ENCODE data around the gene AMZ1. TPM values are rescaled to one million over a fixed set of nuclear protein-coding genes. Genes with fewer than 3 reads are reported as not detected.

Gene AMZ1
- total RNA-seq, 2 donors from 2014 or later, result 0.66 to 1.6 TPM

DNA sequence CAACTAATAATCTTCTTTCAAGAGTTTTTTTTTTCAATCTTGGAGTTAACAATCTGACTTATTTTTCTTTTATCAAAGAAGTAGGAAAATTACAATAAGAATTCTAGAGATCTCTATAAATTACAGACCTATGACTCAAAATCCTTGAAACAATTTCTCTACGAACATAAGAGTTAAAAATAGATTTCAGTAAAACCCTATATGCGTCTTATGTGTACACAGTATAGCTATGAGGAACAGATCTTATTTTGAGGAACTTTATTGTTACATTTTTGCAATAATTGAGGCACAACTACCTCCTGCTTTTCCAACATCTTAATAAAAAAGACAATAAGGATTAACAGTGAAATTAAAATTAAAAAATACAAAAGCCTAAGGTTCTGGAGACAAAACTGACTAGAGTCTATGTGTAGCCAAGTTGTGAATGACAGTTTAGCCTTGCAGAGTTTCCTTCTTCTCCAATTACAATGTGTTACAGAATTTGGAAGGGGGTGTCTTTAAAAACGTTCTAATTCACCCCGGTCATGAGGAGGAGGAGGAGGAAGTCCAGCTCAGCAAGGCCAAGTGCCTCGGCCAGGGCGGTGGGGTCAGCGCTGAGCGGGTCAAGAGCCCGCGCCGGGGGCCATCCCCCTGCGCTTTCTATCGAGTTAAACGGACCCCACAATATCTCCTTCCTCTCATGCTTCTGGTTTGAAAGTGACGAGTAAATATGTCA lies 40.5 kb downstream of the AMZ1 start:
- H3K9me3 Mint-ChIP-seq, result no peaks in the 10 kb centered on the region
- H3K4me1 Mint-ChIP-seq, result peaks cover 10% of the 10 kb centered on the region
- H3K9ac ChIP-seq (ENCODE audit: extremely low read depth, low read length, poor library complexity, severe bottlenecking), result no peak overlapping the region
- no peaks in the 10 kb centered on the region for H3K9me3 ChIP-seq (ENCODE audit: control insufficient read depth, low read length)
- H3K27ac Mint-ChIP-seq, result peak overlapping the region; percentile 67
- H3K27me3 Mint-ChIP-seq (ENCODE audit: insufficient read depth), result no peaks in the 10 kb centered on the region
- TF ChIP-seq, protein P1, sequence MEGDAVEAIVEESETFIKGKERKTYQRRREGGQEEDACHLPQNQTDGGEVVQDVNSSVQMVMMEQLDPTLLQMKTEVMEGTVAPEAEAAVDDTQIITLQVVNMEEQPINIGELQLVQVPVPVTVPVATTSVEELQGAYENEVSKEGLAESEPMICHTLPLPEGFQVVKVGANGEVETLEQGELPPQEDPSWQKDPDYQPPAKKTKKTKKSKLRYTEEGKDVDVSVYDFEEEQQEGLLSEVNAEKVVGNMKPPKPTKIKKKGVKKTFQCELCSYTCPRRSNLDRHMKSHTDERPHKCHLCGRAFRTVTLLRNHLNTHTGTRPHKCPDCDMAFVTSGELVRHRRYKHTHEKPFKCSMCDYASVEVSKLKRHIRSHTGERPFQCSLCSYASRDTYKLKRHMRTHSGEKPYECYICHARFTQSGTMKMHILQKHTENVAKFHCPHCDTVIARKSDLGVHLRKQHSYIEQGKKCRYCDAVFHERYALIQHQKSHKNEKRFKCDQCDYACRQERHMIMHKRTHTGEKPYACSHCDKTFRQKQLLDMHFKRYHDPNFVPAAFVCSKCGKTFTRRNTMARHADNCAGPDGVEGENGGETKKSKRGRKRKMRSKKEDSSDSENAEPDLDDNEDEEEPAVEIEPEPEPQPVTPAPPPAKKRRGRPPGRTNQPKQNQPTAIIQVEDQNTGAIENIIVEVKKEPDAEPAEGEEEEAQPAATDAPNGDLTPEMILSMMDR (conservative IDR thresholded peaks at IDR 0.05), result no peak
- peaks cover 67% of the 10 kb centered on the region for H3K36me3 Mint-ChIP-seq (ENCODE audit: low read depth)
- H3K27ac ChIP-seq (ENCODE audit: low read depth, low read length), result peak overlapping the region; percentile 38
- H3K4me3 ChIP-seq (ENCODE audit: low read length), result no peak overlapping the region
- 87 to 100% methylated on average over 2 to 15 of the region's 15 CpGs for WGBS, 2 experiments (ENCODE audit: insufficient coverage in 1 of 2, insufficient read length in 1 of 2)
- H3K27me3 ChIP-seq (ENCODE audit: control insufficient read depth, insufficient read depth, low read length, poor library complexity, severe bottlenecking), result no peaks in the 10 kb centered on the region
- no peak overlapping the region for H3K4me3 Mint-ChIP-seq
- peaks cover 65% of the 10 kb centered on the region for H3K36me3 ChIP-seq (ENCODE audit: control insufficient read depth, insufficient read depth, low read length)
- peaks cover 8% of the 10 kb centered on the region for H3K4me1 ChIP-seq (ENCODE audit: control insufficient read depth, insufficient read depth, low read length)
- DNase-seq, result no peak

DNA sequence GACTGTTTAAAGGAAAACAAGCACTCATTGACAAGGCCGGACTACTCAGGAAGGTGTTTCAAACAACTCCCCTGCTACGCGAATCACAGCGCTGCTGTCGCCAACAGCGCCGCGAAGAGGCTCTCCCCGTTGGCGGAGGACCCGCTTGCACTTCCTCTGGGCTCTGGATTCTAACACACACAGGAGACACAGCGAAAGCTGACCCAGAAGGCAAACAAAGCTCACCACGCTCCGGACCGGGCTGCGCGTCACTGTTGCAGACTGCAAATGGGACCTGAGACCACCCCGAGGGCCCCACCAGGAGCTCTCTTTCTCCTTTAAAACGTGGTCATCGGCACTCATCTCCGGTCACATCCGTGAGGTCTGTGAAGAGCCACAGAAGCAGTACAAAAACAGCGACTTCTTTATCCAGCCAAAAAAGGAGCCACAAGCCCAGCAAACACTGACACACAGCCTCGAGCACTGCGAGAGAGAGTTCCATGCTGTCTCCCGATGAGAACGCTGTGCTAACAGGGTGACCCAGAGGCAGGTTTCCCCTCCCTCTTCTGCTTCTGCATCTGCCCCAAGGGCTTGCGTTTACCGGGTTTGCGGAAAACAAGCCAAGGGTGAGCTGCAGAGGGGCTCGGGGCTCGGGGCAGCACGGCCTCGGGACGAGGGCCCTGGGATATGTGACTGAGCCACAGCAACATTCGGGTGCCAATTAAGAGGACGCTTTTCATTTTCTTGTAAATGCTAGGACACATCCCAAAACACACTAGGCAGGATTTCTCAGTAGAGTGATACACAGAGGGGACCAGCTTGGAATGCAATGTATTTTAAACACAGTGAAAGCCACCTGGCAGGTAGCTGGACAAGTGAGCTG lies 41.3 kb downstream of the AMZ1 start:
- Histone ChIP-seq H3K27me3 (ENCODE audit: control insufficient read depth, insufficient read depth, low read length, poor library complexity, severe bottlenecking) (no peaks in the 10 kb centered on the region), H3K36me3 (ENCODE audit: control insufficient read depth, insufficient read depth, low read length) (peaks cover 64% of the 10 kb centered on the region), H3K9ac (ENCODE audit: extremely low read depth, low read length, poor library complexity, severe bottlenecking) (no peak overlapping the region), H3K27ac (ENCODE audit: low read depth, low read length) (peak overlapping the region; percentile 38), H3K9me3 (ENCODE audit: control insufficient read depth, low read length) (no peaks in the 10 kb centered on the region), H3K4me3 (ENCODE audit: low read length) (no peak overlapping the region), H3K4me1 (ENCODE audit: control insufficient read depth, insufficient read depth, low read length) (peaks cover 8% of the 10 kb centered on the region)
- Mint-ChIP-seq H3K4me1 (peaks cover 10% of the 10 kb centered on the region), H3K9me3 (no peaks in the 10 kb centered on the region), H3K4me3 (no peak overlapping the region), H3K27me3 (ENCODE audit: insufficient read depth) (no peaks in the 10 kb centered on the region), H3K36me3 (ENCODE audit: low read depth) (peaks cover 67% of the 10 kb centered on the region), H3K27ac (peak overlapping the region; percentile 67)
- DNase-seq, result peak; percentile 45
- TF ChIP-seq, protein P1 (conservative IDR thresholded peaks at IDR 0.05), result no peak
- WGBS, 2 experiments (ENCODE audit: insufficient coverage in 1 of 2, insufficient read length in 1 of 2), result 92 to 96% methylated on average over 34 to 37 of the region's 37 CpGs

DNA sequence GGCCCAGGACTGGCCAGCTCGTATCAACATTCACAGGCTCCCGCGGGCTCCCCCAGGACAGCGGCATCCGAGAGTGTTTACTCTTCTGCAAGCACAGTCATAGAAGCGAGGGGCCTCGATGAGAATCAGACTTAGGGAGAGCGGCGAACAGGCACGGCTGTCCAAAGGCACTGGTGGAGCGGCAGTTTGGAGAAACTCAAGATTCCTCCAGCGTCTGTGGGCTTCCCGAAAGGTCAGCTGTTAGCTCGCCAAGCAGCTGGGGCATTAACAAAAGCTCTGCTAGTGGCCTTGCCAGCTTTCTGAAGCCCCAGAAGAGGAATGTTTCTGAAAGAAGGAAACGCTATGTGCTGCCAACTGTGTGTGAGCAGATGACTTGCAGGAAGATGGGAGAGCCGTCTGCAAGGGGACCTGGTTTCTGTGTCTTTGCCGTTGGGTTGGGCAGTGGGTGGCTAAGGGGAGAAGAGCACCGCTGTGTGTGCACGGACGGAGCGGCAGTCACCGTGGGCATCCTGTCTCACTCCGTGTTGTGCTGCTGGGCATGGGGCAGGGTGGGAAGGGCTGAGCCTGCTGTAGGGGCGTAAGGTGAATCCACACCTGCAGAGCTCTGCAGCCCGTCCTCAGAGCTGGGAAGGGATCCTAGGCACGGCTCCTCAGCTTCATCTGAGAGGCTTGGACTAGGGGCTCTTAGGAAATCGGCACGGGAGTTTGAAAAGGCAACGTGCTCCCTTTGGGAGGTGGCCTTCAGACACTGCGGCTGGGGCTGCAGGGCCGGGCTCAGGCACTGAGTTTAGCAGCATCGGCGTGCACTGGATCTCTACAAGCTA lies 42.1 kb downstream of the AMZ1 start:
- Histone ChIP-seq H3K4me3 (ENCODE audit: low read length) (no peak overlapping the region), H3K27ac (ENCODE audit: low read depth, low read length) (peak overlapping the region; percentile 57), H3K27me3 (ENCODE audit: control insufficient read depth, insufficient read depth, low read length, poor library complexity, severe bottlenecking) (no peaks in the 10 kb centered on the region), H3K36me3 (ENCODE audit: control insufficient read depth, insufficient read depth, low read length) (peaks cover 57% of the 10 kb centered on the region), H3K9me3 (ENCODE audit: control insufficient read depth, low read length) (no peaks in the 10 kb centered on the region), H3K4me1 (ENCODE audit: control insufficient read depth, insufficient read depth, low read length) (peaks cover 8% of the 10 kb centered on the region), H3K9ac (ENCODE audit: extremely low read depth, low read length, poor library complexity, severe bottlenecking) (no peak overlapping the region)
- 93 to 95% methylated on average over 24 to 33 of the region's 33 CpGs for WGBS, 2 experiments (ENCODE audit: insufficient coverage in 1 of 2, insufficient read length in 1 of 2)
- Mint-ChIP-seq H3K4me1 (peaks cover 10% of the 10 kb centered on the region), H3K36me3 (ENCODE audit: low read depth) (peaks cover 67% of the 10 kb centered on the region), H3K27me3 (ENCODE audit: insufficient read depth) (no peaks in the 10 kb centered on the region), H3K27ac (peak overlapping the region; percentile 50), H3K9me3 (no peaks in the 10 kb centered on the region), H3K4me3 (no peak overlapping the region)
- DNase-seq, result peak; percentile 40
- TF ChIP-seq, protein P1 (conservative IDR thresholded peaks at IDR 0.05), result no peak

Data from endodermal cell (in vitro differentiated cells).